Midbrain (tissue), 1 donor: ENCODE data around the gene CHRDL2.
A peak's percentile ranks its signal among the peaks of the same experiment; 100 is the strongest.
"Not testable (repeated sequence)": the region's sequence is repeated elsewhere in the genome, so short reads cannot be mapped to it uniquely, and the experiment has no call there.

Experiments used
- DNase-seq: peaks from one replicate; lab custom pipeline; 2025; lab: John Stamatoyannopoulos, UW

The CHRDL2 gene, protein sequence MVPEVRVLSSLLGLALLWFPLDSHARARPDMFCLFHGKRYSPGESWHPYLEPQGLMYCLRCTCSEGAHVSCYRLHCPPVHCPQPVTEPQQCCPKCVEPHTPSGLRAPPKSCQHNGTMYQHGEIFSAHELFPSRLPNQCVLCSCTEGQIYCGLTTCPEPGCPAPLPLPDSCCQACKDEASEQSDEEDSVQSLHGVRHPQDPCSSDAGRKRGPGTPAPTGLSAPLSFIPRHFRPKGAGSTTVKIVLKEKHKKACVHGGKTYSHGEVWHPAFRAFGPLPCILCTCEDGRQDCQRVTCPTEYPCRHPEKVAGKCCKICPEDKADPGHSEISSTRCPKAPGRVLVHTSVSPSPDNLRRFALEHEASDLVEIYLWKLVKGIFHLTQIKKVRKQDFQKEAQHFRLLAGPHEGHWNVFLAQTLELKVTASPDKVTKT

DNA sequence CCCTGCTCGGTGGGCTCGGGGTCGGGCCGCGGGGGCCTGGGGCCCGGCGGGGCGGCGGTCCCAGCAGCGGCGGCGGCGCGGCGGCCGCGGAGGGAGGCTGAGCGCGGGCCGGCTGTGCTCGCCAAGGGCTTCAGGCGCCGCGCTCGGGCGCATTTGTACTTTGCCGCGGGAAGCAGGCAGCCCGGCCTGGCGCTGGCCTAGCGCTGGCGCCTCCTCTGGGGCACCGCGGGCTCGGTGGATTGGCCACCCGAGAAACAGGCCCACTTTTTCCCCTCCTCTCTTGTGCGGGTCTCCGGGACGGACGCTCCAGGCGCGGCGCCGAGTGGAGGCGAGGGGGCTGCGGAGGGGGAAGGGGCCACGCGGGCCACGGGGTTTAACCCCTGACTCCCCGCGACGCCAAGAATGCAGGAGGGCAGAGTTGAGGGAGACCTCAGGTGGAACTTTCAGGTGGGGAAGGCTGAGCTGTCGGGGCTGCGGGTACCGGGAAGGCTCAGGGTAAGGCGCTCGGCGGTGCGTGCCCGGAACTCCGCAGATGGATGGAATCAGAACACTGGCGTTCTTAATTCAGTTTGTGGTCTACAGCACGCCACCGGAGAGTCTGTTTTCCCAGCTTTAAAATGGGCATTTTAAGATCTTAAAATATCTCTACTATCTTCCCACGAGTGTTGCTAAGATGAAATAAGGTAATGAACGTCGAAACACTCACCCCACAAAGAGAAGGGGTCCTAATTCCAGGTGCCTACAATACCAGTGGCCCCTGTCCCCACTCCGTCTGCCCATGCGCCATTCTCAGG lies at the start of gene CHRDL2:
CHRDL2 (minus strand) TSS at position 126 of the 794 bp plus-strand sequence. CDS start 538 bp downstream, outside the sequence.
- DNase-seq = peak; percentile 6

DNA sequence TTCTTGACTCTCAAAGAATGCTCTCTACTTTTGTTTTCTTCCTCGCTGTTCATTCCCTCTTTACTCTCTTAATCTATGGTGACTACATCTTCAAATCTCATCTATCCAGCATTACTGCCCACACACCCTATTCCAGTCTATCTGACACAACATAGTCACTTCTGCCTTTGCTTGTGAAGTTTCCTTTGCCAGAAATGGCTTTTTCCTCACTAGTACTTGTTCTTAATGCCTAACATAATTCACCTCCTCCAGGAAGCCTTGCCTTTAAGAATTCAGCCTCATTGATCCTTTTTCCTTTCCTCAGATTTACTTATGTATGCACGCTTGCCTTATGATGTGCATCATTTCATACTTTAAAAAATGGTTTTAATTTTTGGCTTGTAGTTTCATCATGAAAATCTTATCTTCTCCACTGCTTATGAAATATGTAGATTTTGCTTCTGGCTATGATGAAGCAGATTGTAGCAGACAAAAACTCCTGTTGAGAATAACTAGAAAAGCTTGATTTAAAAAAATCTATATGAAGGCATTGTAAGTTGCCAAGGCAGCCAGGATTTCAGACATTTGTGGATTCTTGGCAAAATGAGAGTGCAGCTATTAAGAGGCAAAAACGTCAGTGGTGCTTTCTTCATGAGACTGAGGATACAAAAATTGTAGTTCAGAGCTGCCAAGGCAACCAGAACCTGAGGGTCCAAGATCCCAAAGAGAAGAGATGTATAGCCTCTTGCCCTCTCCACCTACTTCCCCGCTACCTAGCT lies 49.2 kb upstream of the CHRDL2 start:
- no peak for DNase-seq

DNA sequence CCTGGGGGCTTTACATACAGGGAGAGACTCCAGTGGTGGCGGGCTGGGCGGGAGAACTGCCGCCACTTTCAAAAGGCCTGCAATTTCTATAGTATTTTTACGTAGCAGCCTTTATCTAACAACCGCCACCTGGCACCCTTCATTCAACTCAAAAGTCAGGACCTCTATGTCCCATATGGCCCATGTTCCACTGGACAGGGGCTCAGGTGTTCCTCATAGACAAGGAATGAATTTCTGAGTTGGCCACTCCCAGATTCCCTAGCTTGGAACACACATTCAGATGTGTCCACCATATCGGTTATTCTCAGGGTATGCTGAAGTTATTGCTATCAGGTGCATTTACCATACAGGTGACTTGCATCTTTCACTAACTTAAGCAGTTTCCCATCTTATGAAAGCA lies 47.4 kb upstream of the CHRDL2 start:
- DNase-seq = no peak

DNA sequence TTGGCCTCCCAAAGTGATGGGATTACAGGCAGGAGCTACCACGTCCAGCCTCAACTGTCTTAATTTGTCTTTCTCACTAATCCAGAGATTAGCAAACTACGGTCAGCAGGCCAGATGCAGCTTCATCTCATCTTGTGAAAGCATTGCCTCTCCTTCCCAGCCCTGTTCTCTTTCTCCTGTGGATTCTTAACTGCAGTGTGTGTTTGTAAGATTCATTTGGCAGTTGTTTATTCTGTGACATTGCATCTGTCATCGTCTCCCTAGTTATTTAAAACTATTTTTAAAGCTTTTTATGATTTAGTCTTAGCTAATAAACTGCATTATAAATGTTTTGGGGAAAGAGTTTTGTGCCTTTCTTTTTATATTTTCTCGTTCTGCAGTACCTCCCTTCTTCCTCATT lies 46.7 kb upstream of the CHRDL2 start:
- DNase-seq = no peak

DNA sequence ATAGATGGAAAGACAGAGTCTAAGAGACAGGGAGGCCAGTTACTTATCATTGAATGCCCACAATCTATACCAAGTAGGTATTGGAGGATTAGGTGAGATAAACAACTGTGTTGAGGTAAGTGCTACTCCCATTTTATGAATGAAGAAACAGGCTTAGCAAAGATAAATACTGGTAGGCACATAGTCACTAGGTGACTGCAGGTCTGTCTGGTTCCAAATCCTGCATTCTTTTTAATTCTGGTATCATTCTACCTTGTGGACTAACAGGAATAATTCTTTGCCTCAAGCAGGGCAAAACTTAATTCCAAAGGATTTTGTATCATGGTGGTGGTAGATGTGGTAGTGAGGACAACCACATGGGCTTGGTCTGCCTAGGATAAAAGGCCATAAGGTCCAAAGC lies 45.8 kb upstream of the CHRDL2 start:
- DNase-seq = no peak

DNA sequence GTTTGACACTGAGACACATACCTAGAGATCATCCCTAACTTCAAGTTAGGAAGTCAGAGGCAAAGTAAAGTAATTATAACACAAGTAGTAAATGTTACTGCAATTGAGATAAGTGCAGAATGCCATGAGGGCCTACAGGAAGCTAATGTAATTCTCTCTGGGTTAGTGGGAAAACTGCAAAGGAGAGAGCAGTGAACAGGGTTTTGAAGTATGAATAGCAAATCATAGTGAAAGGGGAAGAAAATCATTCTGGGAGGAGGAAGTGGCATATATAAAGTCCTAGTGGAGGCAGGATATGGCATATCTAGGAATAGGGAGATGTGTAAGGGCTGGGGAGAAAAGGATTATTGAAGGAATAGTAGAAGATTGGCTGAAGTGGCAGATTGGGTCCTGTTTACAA lies 45.3 kb upstream of the CHRDL2 start:
- no peak for DNase-seq

DNA sequence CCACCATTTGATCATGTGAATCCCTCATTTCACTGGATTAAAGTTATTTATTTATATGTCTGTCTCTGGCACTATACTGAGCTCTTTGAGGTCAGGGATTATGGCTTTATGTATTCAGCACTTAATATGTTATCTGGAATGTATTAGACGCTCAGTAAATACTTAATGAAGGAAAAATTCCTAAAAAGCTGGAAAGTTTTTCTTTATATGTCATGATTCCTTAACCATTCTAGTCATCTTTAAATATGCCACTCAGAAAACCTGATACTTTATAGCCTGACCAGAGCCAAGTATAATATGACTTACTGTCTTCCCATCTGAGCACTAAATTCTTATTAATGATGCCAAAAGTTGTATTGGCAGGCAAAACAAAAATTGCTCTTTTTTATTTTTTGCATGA lies 44.5 kb upstream of the CHRDL2 start:
- DNase-seq = no peak

DNA sequence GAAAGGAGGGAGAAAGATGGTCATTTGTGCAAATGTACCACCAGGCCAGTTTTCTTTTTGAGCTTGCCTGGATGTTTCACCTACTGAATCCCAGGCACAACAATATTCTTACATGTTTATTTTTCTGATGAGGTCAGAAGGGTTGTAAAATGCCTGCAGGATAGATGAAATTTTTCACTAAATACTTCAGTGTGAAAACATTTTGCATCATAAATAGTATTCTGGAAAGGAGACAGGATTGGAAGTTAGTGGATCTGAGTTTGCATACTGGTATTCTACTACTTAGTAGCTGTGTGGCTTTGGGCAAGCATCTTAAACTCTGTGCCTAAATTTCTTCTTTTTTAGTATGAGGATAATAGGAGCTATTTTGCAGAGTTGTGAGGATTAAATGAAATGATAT lies 42.2 kb upstream of the CHRDL2 start:
- no peak for DNase-seq

DNA sequence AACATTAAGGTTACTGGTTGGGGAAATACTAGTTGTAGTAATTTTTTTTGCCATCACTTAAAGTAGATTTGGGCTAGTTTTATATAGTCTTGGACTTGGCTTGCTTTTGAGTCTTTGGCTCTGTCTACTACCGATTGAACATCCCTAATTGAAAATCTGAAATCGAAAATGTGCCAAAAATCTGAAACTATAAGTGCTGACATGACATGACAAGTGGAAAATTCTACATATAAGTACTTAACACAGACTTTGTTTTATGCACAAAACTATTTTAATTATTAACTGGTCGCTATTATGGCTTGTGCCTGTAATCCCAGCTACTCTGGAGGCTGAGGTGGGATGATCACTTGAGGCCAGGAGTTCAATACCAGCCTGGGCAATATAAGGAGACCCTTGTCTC lies 39.9 kb upstream of the CHRDL2 start:
- no peak for DNase-seq

DNA sequence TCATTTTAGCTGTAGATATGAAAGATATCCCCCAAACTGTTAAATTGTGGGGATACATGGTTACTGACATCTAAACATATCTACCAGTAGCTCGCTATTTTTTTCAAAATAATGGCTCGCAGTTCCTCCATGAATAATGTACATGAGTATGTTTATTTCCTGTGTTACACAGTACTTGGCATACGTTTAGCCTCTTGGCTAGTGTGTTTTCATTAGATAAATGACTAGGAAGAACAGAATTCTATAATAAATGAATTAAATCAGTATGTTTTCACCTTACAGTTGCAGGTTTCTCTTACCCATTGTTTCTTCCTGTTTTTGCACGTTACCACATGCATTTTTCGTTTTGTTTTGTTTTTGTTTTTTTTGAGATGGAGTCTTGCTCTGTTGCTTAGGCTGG lies 39.2 kb upstream of the CHRDL2 start:
- DNase-seq = no peak

DNA sequence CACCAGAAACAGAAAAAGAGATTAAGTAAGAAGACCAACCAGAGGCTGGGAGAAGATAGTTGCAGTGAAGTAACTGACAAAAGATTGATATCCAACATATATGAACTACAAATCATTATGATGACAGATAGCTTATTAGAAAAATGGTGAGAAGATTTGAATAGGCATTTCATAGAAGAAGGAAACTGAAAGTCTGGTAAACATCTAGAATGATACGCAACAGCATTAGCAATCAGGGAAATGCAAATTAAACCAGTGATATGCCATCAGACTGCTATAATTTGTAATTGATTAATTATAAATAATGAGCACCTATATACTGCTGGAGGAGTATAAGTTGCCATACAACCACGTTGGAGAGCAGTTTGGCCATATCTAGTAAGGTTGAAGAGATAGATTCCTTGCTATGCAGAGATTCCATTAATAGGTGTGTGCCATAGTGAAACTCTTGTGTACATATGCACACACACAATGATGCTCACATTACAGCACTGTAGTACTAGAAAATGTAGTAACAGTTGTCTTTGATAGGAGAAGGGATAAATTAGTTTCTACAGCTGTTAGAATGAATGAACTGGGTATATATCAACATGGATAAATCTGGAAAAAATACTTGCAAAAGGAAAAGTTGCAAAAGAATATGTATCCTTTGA lies 38.0 kb upstream of the CHRDL2 start:
- DNase-seq = no peak

DNA sequence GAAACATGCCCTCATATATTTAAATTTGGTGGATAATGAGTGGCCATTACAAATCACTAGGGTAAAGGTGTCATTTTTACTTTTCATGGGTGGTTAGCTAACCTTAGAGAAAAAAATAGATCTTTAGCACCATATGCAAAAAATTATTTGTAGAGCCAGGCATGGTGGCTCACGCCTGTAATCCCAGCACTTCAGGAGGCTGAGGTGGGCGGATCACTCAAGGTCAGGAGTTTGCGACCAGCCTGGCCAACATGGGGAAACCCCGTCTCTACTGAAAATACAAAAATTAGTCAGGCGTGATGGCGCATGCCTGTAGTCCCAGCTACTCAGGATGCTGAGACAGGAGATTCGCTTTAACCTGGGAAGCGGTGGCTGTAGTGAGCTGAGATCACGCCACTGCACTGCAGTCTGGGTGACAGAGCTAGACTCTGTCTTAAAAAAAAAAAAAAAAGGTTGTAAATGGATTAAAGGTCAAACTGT lies 37.0 kb upstream of the CHRDL2 start:
- not testable (repeated sequence) for DNase-seq

DNA sequence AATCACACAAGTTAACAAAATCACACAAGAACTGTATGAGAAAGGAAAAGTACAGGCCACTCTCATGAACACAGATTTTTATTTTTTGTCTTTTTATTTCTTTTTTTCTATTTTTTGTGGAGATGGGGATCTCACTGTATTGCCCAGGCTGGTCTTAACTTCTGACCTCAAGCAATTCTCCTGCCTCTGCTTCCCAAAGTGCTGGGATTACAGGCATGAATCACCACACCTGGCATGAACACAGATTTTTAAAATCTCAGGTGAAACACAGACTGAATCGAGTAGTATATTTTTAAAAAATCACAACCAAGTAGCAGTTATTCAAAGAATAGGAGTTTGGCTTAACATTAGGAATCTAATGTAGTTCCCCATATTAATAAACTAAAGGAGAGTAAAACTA lies 35.7 kb upstream of the CHRDL2 start:
- no peak for DNase-seq

DNA sequence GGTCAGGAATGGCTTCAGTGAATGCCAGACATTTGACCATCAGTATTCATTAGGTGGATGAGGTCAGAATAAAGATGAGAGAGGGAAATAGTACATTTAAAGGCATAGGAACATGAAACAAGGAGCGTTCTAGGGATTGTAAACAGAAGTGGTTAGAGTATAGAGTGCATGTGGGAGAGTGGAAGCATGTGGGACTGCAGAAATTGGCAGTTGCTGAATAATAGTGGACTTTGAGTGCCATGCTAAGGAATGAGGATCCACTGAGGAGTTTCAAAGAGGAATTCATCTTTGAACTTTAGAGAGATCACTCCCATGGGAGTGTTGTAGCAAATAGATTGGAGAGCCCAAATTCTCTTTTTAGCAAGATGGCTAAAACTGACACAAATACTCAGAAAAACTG lies 25.3 kb upstream of the CHRDL2 start:
- no peak for DNase-seq

DNA sequence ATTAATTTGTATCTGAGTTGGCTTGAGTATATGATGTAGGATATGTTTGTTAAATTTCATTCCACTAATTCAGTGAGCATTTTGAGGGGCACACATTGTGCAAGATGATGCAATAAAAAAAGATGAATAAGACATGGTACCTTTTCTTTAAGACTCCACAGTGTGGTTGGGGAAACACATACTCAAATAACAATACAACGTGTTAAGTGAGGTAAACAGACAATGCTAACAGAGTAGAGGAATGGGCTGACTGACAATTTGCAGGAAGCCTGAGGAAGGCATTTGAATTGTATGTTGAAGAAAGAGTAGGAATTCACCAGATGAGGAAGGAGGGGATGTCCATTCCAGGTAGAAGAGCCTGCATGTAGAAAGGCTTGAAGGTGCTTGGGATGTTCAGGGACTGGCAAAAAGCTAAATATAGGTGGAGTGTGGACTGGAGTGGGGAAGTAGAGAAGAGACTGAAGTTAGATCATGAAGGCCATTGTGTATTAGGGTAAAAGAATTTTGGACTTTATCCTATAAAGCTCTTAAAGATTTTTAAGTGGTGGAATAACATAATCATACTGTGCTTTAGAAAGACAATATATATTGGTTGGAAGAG lies 24.3 kb upstream of the CHRDL2 start:
- DNase-seq = no peak

DNA sequence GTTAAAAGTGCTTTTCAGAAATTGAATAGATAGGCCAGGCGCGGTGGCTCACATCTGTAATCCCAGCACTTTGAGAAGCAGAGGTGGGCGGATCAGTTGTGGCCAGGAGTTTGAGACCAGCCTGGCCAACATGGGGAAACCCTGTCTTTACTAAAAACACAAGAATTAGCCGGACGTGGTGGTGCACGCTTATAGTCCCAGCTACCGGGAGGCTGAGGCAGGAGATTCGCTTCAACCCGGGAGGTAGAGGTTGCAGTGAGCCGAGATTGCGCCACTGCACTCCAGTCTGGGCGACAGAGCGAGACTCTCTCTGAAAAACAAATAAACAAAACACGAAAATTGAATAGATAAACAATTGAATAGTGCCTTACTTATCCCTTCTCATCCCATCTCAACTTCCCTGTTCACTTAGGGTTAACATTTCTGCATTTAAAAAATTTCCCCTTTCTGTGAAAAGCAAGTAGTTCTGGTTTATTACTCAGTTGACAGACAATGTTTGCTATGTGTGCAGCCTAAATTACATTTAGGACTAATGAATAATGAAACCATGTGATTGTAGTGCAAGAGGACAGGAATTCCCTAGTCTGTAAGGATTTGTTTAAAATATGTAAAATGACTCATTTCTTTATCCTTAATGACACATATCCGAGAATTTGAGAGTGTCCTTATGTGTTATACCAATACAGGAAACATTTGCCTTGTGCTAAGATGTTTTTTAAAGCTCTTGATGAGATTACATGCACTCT lies 23.5 kb upstream of the CHRDL2 start:
- no peak for DNase-seq

DNA sequence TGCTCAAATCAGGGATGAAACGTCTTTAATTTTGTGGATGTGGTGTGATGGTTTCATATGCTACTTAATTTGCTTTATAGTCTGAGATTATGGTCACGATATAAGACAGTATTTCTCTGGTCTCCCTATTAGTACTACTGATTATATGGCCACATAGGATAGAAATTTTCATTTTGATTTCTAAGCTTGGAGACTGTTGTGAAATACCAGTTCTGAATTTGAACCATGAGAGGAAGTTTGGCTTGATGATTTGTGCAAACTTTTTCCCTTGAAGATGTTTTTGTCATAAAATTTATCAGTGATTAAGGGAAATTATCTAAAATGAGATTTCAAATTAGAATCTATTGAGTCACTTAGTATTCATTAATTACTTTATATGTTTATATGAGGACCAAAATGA lies 20.1 kb upstream of the CHRDL2 start:
- no peak for DNase-seq

DNA sequence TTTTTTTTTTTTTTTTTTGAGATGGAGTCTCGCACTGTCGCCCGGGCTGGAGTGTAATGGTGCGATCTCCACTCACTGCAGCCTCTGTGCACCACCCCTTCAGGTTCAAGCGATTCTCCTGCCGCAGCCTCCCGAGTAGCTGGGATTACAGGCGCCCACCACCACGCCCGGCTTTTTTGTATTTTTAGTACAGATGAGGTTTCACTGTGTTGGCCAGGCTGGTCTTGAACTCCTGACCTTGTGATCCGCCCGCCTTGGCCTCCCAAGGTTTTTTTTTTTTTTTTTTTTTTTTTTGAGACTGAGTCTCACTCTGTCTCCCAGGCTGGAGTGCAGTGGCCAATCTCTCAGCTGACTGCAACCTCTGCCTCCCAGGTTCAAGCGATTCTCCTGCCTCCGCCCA lies 19.4 kb upstream of the CHRDL2 start:
- DNase-seq = not testable (repeated sequence)

DNA sequence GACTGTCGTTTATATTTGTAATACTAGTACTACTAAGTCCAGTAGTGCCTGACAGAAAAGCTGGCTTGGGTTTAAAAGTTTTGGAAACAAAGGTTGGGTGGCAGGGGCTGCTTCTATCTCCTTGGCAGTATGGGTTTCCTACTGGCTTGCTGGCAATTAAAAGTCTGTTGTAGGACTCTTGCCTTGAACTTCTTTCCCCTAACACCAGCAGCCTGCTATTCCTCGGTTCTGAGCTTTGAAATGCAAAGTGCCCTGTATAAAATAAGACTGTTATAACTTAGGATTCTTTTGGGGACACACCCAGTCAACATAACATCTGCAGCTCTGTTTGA lies 18.7 kb upstream of the CHRDL2 start:
- no peak for DNase-seq

DNA sequence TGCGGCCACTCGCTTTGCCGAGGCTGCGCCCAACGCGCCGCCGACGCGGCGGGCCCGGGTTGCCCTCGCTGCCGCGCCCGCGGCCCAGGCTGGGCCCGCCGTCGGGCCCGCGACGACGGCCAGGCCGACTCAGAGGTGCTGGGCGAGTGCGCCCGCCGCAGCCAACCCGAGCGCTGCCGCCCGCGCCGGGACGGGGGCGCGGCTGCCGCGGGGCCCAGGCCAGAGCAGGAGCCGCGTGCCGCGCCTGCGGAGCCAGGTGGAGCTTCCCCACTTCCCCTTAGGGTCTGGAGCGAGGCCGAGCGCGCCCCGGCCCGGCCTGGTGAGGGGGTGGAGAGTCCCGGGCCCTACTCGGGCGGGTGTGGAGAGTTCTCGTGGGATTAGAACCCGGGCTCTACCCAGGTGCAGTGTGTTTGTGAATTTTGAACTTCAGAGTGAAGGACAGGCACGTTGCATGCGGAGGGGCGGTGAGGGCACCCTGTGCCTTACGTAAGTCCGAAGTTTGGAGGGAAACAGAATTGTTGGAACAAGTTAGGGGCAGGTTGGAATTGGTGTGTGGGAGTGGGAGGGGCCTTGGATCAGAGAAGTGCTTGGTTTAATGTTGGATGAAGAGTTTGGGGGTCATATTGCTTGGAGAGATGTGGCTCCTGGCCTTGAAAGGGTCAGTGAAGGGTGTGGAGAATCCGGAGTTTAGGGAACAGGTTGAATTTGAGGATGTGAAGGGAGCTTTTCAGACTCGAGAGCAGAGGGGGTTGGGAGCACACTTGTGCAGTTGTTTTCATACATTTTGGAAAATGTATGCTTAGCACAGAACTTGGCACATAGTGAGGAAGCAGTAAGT lies 18.1 kb upstream of the CHRDL2 start:
- DNase-seq = peak; percentile 41
